HT-29 (cell line): ENCODE results near the gene C7orf57. TPM values are rescaled to one million over a fixed set of nuclear protein-coding genes. Genes with fewer than 3 reads are reported as not detected.

ENCODE experiments used
- DNase-seq: peaks from one replicate; pipeline ENCODE4 v3.0.0-alpha.2; 2015; ENCODE audit warnings: low spot score
- total RNA-seq: library from RNA; depleted of rRNA; stranded (reverse); fragments of >200 nt; shearing (Covaris generic); gene quantifications from 2 replicates; pipeline ENCODE4 v1.2.3, GENCODE V29; 2014; rRNA removed

C7orf57 gene
- total RNA-seq, 1 experiment from 2014 or later, result not detected

- peak; percentile 96 for DNase-seq
Measured at GRCh38 chr7:48109848-48110663, 74.7 kb downstream of the C7orf57 start.

GRCh38 chr7:48110868-48111267 lies 75.5 kb downstream of the C7orf57 start:
- no peak for DNase-seq

Other genes starting within 250 kb of the C7orf57 start
- not detected in 2 replicates for gene PKD1L1, start 87.1 kb upstream of the C7orf57 start, total RNA-seq
- 10.5 and 16.6 TPM in 2 replicates for gene HUS1, start 55.9 kb upstream of the C7orf57 start, total RNA-seq
- gene SUN3, start 6.4 kb upstream of the C7orf57 start, total RNA-seq, result not detected in 2 replicates
- gene UPP1, start 53.7 kb downstream of the C7orf57 start, total RNA-seq, result 22.5 and 24.3 TPM in 2 replicates
- gene ABCA13, start 135.9 kb downstream of the C7orf57 start, total RNA-seq, result 0.08 and 0.26 TPM in 2 replicates